ENCODE measurements around the gene ELMO3. TPM values are rescaled to one million over a fixed set of nuclear protein-coding genes. Genes with fewer than 3 reads are reported as not detected.

Gene ELMO3
- total and polyA plus RNA-seq, 2 donors (not counting 3 experiments of a cell fraction or from before 2014, with no cell fraction given) = 3.9 to 5.7 TPM

DNA sequence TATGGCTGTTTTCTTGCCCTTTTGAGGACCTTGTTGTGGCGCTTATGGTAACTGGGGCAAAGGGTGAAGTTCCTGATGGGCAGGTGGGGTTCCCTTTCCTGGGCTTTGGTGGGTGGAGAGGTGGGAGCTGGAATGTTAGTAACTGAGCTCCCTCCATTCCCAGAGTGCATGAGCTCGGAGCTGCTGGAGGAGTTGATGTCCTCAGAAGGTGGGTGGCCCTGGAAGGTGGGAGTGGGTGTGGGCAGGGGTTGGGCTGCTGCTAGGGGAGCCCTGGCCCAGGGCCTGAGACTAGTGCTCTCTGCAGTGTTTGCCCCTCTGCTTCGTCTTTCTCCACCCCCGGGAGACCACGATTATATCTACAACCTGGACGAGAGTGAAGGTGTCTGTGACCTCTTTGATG lies 1.2 kb upstream of the ELMO3 start:
- intact Hi-C loops (cut with micrococcal nuclease) (loop anchor here (1.0 to 10.0 kb wide), 3 partner anchors 19 to 197 kb away; partner anchors contain the start of genes FHOD1 and TPPP3), dilution Hi-C loops (cut with MboI; ENCODE audit: extremely low pct_ligation_motif_present, low sequenced_read_pairs) (no loop called here)
- H3K9me3 ChIP-seq (replicated peaks; ENCODE audit: control insufficient read depth, insufficient read depth, low read length) = no peaks in the 10 kb centered on the region
- H3K4me1 ChIP-seq (ENCODE audit: control insufficient read depth, extremely low read depth, insufficient read depth, low read length) = peaks cover 17% of the 10 kb centered on the region
- H3K27me3 ChIP-seq (ENCODE audit: control insufficient read depth in 2 of 2, insufficient read depth in 2 of 2, low read length in 2 of 2) = no peaks in the 10 kb centered on the region
- no peak overlapping the region for H2AFZ ChIP-seq (ENCODE audit: low read depth, low read length)
- H3K9me1 ChIP-seq (replicated peaks; ENCODE audit: control insufficient read depth, extremely low read depth, insufficient read depth, low read length) = no peaks in the 10 kb centered on the region
- H3K9ac ChIP-seq (replicated peaks; ENCODE audit: extremely low read depth, insufficient read depth, low read length) = no peak overlapping the region
- no peak for DNase-seq (ENCODE audit: low read depth, low spot score)
- peaks cover 19 to 58% of the 10 kb centered on the region in 2 experiments for H3K36me3 ChIP-seq (ENCODE audit: control insufficient read depth in 2 of 2, extremely low read depth in 1 of 2, insufficient read depth in 2 of 2, low read length in 2 of 2)
- no TSS peak for BruUV-seq (replicated peaks)
- TF ChIP-seq CTCF (IDR thresholded peaks at IDR 0.05; ENCODE audit: extremely low read depth in 1 of 2, insufficient read depth in 1 of 2, low read depth in 1 of 2, low read length in 2 of 2) = no peak
- TF ChIP-seq POLR2AphosphoS5 (IDR thresholded peaks at IDR 0.05; ENCODE audit: insufficient read depth, low read depth, low read length) = no peak
- TF ChIP-seq EZH2 (IDR thresholded peaks at IDR 0.05; ENCODE audit: borderline replicate concordance, low read depth, low read length, severe bottlenecking) = no peak
- no peak for TF ChIP-seq MYC (IDR thresholded peaks at IDR 0.05; ENCODE audit: low read depth, low read length)
- no peak for TF ChIP-seq MAX (IDR thresholded peaks at IDR 0.05; ENCODE audit: insufficient read depth, insufficient read length)
- CTCF ChIA-PET = interaction anchor here (0.6 to 2.4 kb wide), 39 partner anchors 8 to 245 kb away, joined by 3 to 15 read pairs (median 5); partner anchors contain the start of genes CES3, EXOC3L1, FBXL8 and FHOD1
- no peak for FAIRE-seq
- H3K4me2 ChIP-seq (ENCODE audit: insufficient read depth, low read length) = no peak overlapping the region
- POLR2A ChIA-PET = interaction anchor here (1.2 to 1.7 kb wide), 2 partner anchors 19 to 50 kb away, joined by 3 to 6 read pairs; partner anchors contain the start of gene FHOD1
- peaks cover 40% of the 10 kb centered on the region for H3K79me2 ChIP-seq (ENCODE audit: control insufficient read depth, insufficient read depth, low read length)
- H3K27ac ChIP-seq (ENCODE audit: insufficient read depth, low read depth, low read length) = no peak overlapping the region
- H4K20me1 ChIP-seq (replicated peaks; ENCODE audit: control insufficient read depth, extremely low read depth, insufficient read depth, low read length) = no peaks in the 10 kb centered on the region
- H3K4me3 ChIP-seq (replicated peaks in 1 of 3; ENCODE audit: insufficient read depth in 1 of 3, low read depth in 1 of 3, low read length in 3 of 3) = no peak overlapping the region

Measured in endothelial cell of umbilical vein (primary cell).